ENCODE measurements around the gene CLCN5. TPM values are rescaled to one million over a fixed set of nuclear protein-coding genes. Genes with fewer than 3 reads are reported as not detected.

Gene CLCN5
- total RNA-seq, 1 donor from 2014 or later: 2.3 TPM

DNA sequence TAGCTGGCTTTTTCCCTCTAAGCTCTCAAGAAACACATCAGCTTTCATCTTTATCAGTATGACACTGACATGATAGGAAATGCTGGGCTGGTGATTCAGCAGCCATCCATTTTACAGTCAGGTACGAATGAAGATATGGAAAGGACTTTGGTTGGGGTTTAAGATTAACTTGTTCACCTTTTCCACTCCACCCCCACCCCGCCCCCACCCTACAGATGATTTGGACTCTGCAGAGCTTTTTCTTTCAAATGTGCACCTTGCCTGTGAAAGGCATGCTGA lies 145.8 kb downstream of the CLCN5 start:
- no peak for ATAC-seq
- intact Hi-C loops (cut with micrococcal nuclease): no loop called here
- DNase-seq: no peak

DNA sequence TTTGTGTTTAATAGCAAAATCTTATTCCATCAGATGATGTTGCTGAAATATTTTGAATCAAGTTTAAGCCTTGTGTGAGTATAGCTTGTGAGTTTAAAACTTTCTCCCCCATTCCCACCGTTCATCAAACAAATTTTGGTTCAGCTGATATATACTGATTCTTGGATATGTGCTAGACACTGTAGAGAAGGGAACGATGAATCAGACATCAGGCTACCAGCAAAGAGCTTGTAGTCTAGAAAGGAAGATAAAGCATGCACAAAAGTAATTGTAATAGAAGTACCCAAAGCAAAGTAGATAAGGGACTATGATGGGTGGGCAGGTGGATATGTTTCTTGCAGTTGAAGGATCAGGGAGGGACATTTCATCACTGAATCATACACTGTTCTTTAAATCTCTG lies 146.5 kb downstream of the CLCN5 start:
- ATAC-seq (no peak), DNase-seq (no peak)

DNA sequence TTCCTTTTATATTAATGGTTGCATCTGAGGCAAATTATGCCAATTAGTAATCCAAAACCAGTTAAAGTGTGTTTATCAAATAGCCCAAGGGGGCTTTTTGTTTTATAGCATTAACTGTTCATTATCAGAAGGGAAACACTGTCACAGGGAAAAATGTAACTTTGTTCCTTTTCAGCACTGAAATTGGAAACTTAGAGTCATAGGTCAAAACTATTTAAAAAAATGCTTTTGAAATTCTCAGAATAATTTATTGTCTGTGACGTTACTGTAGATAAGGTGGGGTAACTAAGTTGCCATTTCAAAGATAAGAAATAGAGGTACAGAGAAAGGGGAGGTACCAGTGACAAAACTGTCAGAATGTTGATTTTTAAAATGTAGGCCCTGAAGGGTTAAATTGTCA lies 149.1 kb downstream of the CLCN5 start:
- DNase-seq (no peak), ATAC-seq (no peak)
- intact Hi-C loops (cut with micrococcal nuclease): no loop called here

More for the DNA sequence above, 146.5 kb downstream of the CLCN5 start:
- intact Hi-C loops (cut with micrococcal nuclease): no loop called here

GRCh38 chrX:50072110-50072509 lies 149.7 kb downstream of the CLCN5 start:
- intact Hi-C loops (cut with micrococcal nuclease): no loop called here
- DNase-seq (no peak), ATAC-seq (no peak)

DNA sequence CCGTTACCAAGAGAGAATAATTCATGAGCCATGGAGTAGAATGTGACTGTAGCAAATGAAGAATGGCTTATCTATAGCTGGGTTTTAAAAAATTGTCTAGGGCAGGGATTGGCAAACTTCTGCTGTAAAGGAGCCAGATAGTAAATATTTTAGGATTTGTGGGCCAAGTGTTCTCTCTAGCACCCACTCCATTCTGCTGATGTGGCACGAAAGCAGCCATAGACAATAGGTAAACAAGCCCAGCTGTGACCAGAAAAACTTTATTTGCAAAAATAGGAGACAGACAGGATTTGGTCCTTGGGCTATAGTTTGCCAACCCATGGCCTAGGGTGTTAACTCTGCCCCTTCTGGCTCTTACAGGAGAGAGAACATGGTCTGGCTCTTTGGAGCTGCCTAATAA lies 151.2 kb downstream of the CLCN5 start:
- DNase-seq (no peak), ATAC-seq (no peak)
- intact Hi-C loops (cut with micrococcal nuclease): no loop called here

- DNase-seq (no peak), ATAC-seq (no peak)
- intact Hi-C loops (cut with micrococcal nuclease): no loop called here
These were observed 153.4 kb downstream of the CLCN5 start for GRCh38 chrX:50075630-50076339.

DNA sequence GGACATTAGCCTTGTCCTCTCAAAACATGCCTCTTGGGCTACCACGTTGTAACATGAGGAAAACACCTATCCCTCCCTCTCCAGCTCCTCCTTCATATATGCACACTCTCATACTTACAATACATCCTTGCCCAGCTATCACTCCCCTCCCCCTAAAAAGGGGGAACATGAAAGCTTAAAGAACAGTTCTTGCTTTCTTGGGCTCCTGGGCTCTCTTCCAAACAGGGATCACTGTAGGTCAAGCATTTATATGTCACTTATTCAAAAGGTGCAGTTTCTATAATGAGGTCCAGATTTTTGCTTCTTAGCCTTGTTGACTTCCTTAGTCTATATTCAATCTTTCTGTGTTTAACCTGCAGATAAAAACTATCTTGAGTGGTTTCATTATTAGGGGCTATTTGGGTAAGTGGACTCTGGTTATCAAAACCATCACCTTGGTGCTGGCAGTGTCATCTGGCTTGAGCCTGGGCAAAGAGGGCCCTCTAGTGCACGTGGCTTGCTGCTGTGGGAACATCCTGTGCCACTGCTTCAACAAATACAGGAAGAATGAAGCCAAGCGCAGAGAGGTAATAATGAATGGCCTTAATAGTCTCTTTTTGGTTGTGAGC lies 159.0 kb downstream of the CLCN5 start:
- ATAC-seq (peak; percentile 68), DNase-seq (peak; percentile 42)
- intact Hi-C loops (cut with micrococcal nuclease): loop anchor here (5.0 kb wide), 1 partner anchor 164 kb away; no protein-coding TSS in a partner anchor

DNA sequence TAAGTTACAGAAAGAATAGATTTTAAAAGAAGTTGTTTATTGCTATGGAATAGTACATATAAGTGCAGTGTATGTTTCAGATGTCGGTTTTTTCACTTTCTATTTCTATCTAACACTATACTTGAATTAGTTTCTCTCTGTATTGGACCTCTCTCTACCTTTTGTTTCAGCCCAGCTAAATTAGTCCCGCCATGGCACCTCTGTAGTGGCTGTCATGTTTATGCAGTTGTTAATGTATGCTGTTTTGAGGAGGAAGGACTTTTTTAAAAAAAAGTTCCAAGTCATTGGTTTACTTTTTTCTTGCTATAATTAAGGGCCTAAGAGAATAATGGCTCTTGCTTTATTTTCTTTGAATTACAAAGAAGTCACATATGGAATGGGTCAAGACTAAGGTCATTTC lies 160.3 kb downstream of the CLCN5 start:
- ATAC-seq: no peak
- intact Hi-C loops (cut with micrococcal nuclease): loop anchor here (5.0 kb wide), 1 partner anchor 165 kb away; no protein-coding TSS in a partner anchor

DNA sequence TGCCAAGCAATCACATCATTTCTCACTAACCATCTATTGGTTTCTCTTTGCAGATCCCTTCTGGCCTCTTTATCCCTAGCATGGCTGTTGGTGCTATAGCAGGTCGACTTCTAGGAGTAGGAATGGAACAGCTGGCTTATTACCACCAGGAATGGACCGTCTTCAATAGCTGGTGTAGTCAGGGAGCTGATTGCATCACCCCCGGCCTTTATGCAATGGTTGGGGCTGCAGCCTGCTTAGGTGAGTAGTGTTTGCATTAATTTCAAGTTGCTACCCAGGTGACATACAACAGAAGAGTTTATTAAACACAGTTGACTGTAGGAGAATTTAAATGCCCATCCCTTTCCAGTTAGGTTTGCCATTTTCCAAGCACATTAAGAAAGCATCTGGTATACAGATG lies 166.2 kb downstream of the CLCN5 start:
- DNase-seq (no peak), ATAC-seq (no peak)
- intact Hi-C loops (cut with micrococcal nuclease): no loop called here

More for the DNA sequence above, 160.3 kb downstream of the CLCN5 start:
- no peak for DNase-seq

DNA sequence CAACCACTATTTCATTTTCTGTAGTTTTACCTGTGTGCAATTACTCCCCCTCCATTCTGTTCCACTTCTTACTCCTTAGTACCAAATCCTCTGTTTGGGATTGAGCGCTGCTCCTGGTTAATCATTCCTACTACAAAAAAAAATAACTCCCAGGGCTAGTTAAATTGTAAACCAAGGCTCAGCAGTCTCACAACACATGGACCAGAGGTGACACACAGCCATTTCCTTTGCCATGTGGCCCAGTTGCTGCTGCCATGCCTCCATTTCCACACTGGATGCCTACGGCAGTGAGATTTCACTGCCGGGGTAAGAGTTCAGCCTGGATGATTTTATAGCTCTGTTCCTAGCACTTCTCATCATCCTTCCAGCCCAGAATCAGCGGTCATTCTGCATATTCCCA lies 171.2 kb downstream of the CLCN5 start:
- no peak for ATAC-seq
- no peak for DNase-seq

DNA sequence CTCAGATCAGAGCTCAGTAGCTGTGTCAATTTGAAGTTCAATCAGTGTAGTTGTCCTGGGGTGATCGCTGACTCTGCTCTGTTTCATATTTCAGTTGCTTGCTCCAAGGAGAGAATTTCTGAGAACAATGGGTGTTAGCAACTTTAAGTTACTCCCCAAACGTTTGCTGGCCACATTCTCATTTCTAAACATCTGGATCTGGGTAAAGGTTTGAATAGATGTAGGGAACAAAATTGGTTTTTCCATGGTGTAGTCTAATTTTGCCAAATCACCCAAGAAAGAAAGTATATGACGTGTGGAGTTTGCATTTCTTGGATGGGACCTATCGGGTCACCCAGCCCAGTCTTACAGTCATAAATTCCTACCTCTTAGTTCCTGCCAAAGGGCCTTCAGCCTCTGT lies 174.7 kb downstream of the CLCN5 start:
- intact Hi-C loops (cut with micrococcal nuclease): no loop called here
- ATAC-seq: no peak
- DNase-seq: no peak

More for the DNA sequence above, 171.2 kb downstream of the CLCN5 start:
- intact Hi-C loops (cut with micrococcal nuclease): no loop called here

DNA sequence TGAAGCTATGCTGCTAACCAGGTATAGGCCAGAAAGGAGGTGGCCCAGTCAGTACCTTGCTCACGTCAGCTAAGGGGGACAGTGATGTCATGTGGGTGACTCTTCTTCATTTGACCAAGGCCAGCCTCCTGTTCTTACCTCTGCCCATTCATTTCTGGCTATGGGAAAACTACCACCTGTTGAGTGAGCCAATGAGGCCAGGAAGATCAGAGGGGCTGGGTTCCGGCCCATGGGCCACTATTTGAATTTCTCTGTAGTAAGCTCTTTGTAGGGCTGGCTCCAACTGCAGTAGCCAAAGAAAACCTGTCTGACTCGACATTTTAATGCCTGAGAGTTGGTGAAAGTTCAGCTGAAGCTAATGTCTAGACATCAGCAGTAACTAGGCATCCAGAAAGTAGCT lies 175.8 kb downstream of the CLCN5 start:
- no peak for ATAC-seq
- intact Hi-C loops (cut with micrococcal nuclease): no loop called here

DNA sequence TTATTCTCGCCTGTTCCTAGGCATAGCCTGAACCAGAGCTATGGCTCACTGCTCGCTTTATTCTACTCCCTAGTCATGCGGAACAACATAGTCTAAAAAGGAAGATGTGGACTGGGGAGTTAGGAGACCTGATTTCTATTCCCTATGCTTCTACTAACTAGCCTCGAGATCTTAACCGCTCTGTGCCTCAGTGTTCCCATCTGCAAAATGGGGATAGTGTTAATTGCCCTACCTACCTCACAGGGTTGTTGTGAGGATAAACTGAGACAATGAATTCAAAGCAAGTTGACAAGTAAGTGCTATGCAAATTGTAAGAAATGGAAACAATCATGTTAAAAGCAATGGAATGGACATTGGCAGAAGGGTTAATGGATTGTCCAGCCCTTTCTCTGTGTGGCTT lies 176.4 kb downstream of the CLCN5 start:
- ATAC-seq: no peak
- DNase-seq: no peak
- intact Hi-C loops (cut with micrococcal nuclease): no loop called here

More for the DNA sequence above, 175.8 kb downstream of the CLCN5 start:
- DNase-seq: no peak

GRCh38 chrX:50099331-50099730 lies 176.9 kb downstream of the CLCN5 start:
- DNase-seq (no peak), ATAC-seq (no peak)
- intact Hi-C loops (cut with micrococcal nuclease): no loop called here

DNA sequence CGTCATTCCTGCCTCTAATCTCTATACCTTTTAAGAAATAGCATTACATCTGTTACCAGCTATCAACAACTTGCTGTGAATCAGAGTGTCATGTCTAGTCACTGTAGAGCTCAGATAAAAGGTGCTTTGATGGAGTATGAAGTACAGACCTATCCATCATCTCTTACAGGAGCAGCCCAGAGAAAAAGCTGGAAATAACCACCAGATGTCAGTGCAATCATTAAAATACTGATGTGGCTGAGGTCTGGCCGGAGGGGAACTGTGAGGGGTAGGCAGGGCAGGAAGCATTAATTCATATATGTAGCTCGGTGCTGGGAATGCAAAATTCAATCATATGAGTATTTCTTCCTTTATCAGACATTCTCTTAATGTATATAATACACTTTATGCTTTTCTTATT lies 177.8 kb downstream of the CLCN5 start:
- intact Hi-C loops (cut with micrococcal nuclease): no loop called here
- ATAC-seq (no peak), DNase-seq (no peak)

GRCh38 chrX:50103176-50103575 lies 180.8 kb downstream of the CLCN5 start:
- ATAC-seq (no peak), DNase-seq (no peak)
- intact Hi-C loops (cut with micrococcal nuclease): no loop called here

DNA sequence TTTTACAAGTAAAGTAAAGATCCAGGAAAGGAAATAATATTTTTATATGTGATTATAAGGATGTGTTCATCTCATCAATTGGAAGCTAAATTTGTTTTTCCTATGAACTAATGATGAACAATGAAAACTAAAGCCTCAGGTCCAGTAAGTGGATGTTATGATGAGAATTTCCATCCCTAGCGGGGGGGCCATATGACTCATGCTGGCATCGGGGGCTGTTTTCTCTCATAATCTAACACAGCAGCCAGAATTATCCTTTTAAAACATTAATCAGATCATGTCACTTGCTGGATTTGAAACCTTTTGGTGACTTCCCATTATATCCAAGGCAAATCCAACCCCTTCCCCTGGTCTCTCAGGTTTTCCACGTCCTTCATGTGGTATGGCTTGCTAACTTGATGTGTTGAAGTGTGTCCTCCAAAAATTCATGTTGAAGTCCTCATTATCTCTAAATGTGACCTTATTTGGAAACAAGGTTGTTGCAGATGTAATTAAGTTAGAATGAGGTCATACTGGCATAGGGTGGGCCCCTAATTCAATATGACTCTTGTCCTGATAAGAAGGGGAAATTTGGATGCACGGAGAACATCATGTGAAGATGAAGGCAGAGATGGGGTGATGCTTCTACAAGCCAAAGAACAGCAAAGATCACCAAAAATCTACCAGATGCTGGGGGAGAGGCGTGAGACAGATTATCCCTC lies 181.6 kb downstream of the CLCN5 start:
- ATAC-seq (no peak), DNase-seq (no peak)
- intact Hi-C loops (cut with micrococcal nuclease): no loop called here

DNA sequence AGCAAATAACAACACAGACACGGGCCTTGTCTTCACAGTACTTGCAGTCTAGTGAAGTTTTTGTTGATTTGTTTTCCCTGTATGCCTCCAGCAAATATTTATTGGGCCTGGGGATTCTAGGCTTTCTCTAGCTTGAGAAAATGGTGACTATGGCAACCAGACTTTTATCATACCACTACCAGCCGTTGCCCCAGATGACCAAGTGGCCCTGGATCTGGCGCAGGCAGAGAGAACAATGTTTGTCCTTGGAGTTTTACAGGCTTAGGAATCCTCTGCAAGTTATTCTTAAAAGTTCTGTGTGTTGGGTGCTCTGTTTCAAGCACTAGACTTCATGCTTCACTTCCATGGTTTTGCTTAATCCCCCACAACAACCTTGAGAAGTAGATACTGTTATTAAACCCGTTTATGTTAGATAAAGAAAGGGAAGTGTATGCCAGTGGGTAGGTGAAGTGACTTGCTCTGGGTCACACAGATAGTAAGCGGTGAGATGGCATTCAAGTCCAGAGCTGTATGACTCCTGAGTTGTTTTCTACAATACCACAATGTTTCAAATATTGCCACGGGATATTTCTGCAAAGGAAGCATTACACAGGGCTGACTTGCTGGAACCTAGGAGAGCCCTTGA lies 183.8 kb downstream of the CLCN5 start:
- DNase-seq: no peak
- intact Hi-C loops (cut with micrococcal nuclease): no loop called here
- no peak for ATAC-seq

- DNase-seq: no peak
- ATAC-seq: no peak
- intact Hi-C loops (cut with micrococcal nuclease): no loop called here
These were observed 185.1 kb downstream of the CLCN5 start for GRCh38 chrX:50107470-50107869.

- intact Hi-C loops (cut with micrococcal nuclease): no loop called here
- no peak for DNase-seq
- ATAC-seq: no peak
These were observed 185.9 kb downstream of the CLCN5 start for GRCh38 chrX:50108264-50108663.

Measured in left ventricle myocardium superior (tissue), 1 donor.